Neutrophil (primary cell): ENCODE results near the gene PSMA4.
"Not testable (repeated sequence)": the region's sequence is repeated elsewhere in the genome, so short reads cannot be mapped to it uniquely, and the experiment has no call there.

Experiments
- H3K27ac ChIP-seq: fragments of 200-600 bp; sonication (generic); 2 replicates; pipeline ENCODE4 v1.5.1; 2016; ENCODE audit warnings: mild to moderate bottlenecking, moderate library complexity
- H3K27me3 ChIP-seq: fragments of 200-600 bp; sonication (generic); 2 replicates; pipeline ENCODE4 v1.6.0; 2016; ENCODE audit warnings: mild to moderate bottlenecking
- H3K36me3 ChIP-seq: fragments of 200-600 bp; sonication (generic); 2 replicates; pipeline ENCODE4 v1.5.1; 2017
- H3K4me1 ChIP-seq, 2 experiments: fragments of 200-600 bp in 1 of 2; sonication (generic) in 1 of 2; 1 replicate in 1 of 2; 2 replicates in 1 of 2; pipeline versions ENCODE4 v1.5.1 to v1.6.1; 2013 to 2016; ENCODE audit warnings: low read depth in 1 of 2, low read length in 1 of 2, mild to moderate bottlenecking in 1 of 2, moderate library complexity in 1 of 2; ENCODE audit not compliant: control insufficient read depth in 1 of 2, insufficient read depth in 1 of 2
- H3K4me3 ChIP-seq, 2 experiments: fragments of 200-600 bp in 1 of 2; sonication (generic) in 1 of 2; 1 replicate in 1 of 2; 2 replicates in 1 of 2; pipeline ENCODE4 v1.5.1; 2013 to 2016; ENCODE audit warnings: low read depth in 1 of 2, low read length in 1 of 2, mild to moderate bottlenecking in 1 of 2, moderate library complexity in 1 of 2
- H3K9me3 ChIP-seq: fragments of 200-600 bp; sonication (generic); 2 replicates; pipeline ENCODE4 v1.5.1; 2016
- CTCF ChIP-seq: fragments of 200-600 bp; sonication (generic); IDR thresholded peaks from 2 replicates; pipeline ENCODE4 v1.5.1; 2016; ENCODE audit warnings: antibody characterized with exemption

PSMA4 gene

GRCh38 chr15:78551902-78552301, 11.7 kb downstream of the PSMA4 start:
- Histone ChIP-seq H3K27me3 (peaks cover 26% of the 10 kb centered on the region), H3K36me3 (peaks cover 45% of the 10 kb centered on the region), H3K4me1 (no peaks in the 10 kb centered on the region), H3K27ac (no peak overlapping the region), H3K4me3 (no peak overlapping the region), H3K9me3 (no peaks in the 10 kb centered on the region)
- TF ChIP-seq CTCF: no peak

GRCh38 chr15:78552597-78552996, 12.4 kb downstream of the PSMA4 start:
- no peak for TF ChIP-seq CTCF
- Histone ChIP-seq H3K27me3 (peaks cover 29% of the 10 kb centered on the region), H3K36me3 (peaks cover 38% of the 10 kb centered on the region), H3K4me3 (no peak overlapping the region), H3K9me3 (no peaks in the 10 kb centered on the region), H3K4me1 (no peaks in the 10 kb centered on the region), H3K27ac (no peak overlapping the region)

GRCh38 chr15:78560201-78560600, 20.0 kb downstream of the PSMA4 start:
- not testable (repeated sequence) for H3K9me3 ChIP-seq, H3K4me1 ChIP-seq, H3K4me3 ChIP-seq, H3K27ac ChIP-seq, H3K36me3 ChIP-seq
- H3K27me3 ChIP-seq: peaks cover 42% of the 10 kb centered on the region

GRCh38 chr15:78561490-78561889, 21.2 kb downstream of the PSMA4 start:
- H3K27ac ChIP-seq: no peak overlapping the region
- no peaks in the 10 kb centered on the region for H3K36me3 ChIP-seq
- H3K9me3 ChIP-seq: no peaks in the 10 kb centered on the region
- no peak for TF ChIP-seq CTCF
- H3K4me3 ChIP-seq: no peak overlapping the region
- H3K4me1 ChIP-seq: peaks cover 16 to 19% of the 10 kb centered on the region in 2 experiments
- H3K27me3 ChIP-seq: peaks cover 55% of the 10 kb centered on the region

- no peaks in the 10 kb centered on the region for H3K9me3 ChIP-seq
- TF ChIP-seq CTCF: no peak
- H3K36me3 ChIP-seq: no peaks in the 10 kb centered on the region
- H3K4me1 ChIP-seq: peaks cover 17 to 22% of the 10 kb centered on the region in 2 experiments
- H3K27ac ChIP-seq: no peak overlapping the region
- H3K27me3 ChIP-seq: peaks cover 68% of the 10 kb centered on the region
- H3K4me3 ChIP-seq: no peak overlapping the region
Measured at GRCh38 chr15:78563092-78563491, 22.8 kb downstream of the PSMA4 start.

GRCh38 chr15:78564743-78565096, 24.5 kb downstream of the PSMA4 start:
- Histone ChIP-seq H3K27ac (peak overlapping the region; percentile 18), H3K4me1 (peaks cover 17 to 22% of the 10 kb centered on the region in 2 experiments), H3K9me3 (no peaks in the 10 kb centered on the region), H3K36me3 (no peaks in the 10 kb centered on the region), H3K4me3 (peak overlapping the region in 1 of 2 experiments; percentile 56), H3K27me3 (peaks cover 79% of the 10 kb centered on the region)
- no peak for TF ChIP-seq CTCF
